ENCODE results near the gene RIC8B. TPM values are rescaled to one million over a fixed set of nuclear protein-coding genes. Genes with fewer than 3 reads are reported as not detected.
A peak's percentile ranks its signal among the peaks of the same experiment; 100 is the strongest.

The RIC8B gene
- total and polyA plus RNA-seq, 8 donors, result 14.5 to 28.0 (median 23.1) TPM

DNA sequence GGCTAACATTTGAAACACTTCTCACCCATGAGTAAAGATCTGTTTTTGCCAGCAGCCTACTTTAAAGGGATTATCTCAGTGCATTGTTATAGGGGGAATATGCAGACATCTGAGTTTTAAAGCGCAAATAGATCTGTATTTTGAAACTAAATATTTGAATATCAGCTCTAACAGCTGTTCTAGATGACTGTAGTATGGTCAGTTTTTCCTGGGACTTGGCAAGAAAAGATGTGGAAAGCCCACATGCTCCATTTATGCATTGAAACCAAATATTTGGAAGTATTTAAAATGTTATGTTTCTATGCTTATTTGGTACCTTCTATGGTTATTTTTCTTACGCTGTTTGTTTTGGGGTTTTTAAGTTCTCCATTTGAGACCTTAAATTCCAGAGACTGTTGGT lies 41.7 kb downstream of the RIC8B start:
- H3K27me3 ChIP-seq, result no peaks in the 10 kb centered on the region
- peaks cover 0 to 12% of the 10 kb centered on the region in 2 donors for H3K36me3 ChIP-seq
- TF ChIP-seq, protein P1, sequence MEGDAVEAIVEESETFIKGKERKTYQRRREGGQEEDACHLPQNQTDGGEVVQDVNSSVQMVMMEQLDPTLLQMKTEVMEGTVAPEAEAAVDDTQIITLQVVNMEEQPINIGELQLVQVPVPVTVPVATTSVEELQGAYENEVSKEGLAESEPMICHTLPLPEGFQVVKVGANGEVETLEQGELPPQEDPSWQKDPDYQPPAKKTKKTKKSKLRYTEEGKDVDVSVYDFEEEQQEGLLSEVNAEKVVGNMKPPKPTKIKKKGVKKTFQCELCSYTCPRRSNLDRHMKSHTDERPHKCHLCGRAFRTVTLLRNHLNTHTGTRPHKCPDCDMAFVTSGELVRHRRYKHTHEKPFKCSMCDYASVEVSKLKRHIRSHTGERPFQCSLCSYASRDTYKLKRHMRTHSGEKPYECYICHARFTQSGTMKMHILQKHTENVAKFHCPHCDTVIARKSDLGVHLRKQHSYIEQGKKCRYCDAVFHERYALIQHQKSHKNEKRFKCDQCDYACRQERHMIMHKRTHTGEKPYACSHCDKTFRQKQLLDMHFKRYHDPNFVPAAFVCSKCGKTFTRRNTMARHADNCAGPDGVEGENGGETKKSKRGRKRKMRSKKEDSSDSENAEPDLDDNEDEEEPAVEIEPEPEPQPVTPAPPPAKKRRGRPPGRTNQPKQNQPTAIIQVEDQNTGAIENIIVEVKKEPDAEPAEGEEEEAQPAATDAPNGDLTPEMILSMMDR (IDR thresholded peaks at IDR 0.05), result no peak
- no peaks in the 10 kb centered on the region for H3K4me1 ChIP-seq
- no peaks in the 10 kb centered on the region for H3K9me3 ChIP-seq
- intact Hi-C loops (cut with DNase I), result no loop called here
- peak in 2 of 4 donors; percentile 18 to 51 for DNase-seq
- H3K27ac ChIP-seq, result no peak overlapping the region
- no peak for ATAC-seq
- H3K4me3 ChIP-seq, result no peak overlapping the region

DNA sequence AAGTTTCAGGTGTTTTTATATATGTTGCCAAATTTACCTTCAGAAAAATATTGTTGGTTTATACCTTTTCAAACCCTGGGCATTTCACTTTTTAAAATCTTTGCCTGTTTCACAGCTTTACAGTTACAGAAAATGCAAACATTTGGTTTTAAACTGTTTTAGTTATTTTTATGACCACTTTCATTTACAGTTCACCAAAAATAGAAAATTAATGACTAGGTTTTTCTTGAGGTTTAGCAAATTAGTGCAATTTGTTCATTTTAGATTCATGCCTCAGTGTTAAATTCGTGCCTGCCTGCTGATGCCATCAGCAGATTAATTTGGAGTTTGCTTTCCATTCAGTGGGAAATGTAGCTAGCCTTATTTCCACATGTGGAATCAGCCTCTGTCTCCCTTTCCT lies 45.5 kb downstream of the RIC8B start:
- TF ChIP-seq, protein P1 (IDR thresholded peaks at IDR 0.05), result no peak
- H3K36me3 ChIP-seq, result peaks cover 0 to 11% of the 10 kb centered on the region in 2 donors
- ATAC-seq, result no peak
- no peaks in the 10 kb centered on the region for H3K9me3 ChIP-seq
- intact Hi-C loops (cut with DNase I), result no loop called here
- no peaks in the 10 kb centered on the region for H3K4me1 ChIP-seq
- DNase-seq, result no peak
- H3K27me3 ChIP-seq, result no peaks in the 10 kb centered on the region
- H3K4me3 ChIP-seq, result no peak overlapping the region
- H3K27ac ChIP-seq, result no peak overlapping the region

DNA sequence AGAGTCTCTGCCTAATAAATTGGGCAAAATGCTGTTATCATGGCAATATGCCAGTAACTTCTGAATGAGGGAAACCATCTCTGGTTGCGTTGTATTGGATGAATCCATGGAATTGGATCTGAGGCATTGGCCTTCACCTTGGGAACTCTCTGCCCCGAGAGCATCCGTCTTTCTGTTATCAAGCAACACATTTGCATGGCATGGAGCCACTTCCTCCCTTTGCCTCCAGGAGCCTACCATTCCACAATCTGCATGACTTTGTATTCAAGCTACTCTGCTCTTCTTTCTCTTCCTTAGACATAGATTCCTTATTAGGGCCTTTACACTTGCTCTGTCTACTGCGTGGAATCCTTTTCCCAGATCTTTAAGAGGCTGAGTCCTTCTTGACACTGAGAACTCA lies 57.2 kb downstream of the RIC8B start:
- no peaks in the 10 kb centered on the region for H3K4me1 ChIP-seq
- no peaks in the 10 kb centered on the region for H3K36me3 ChIP-seq
- no peak overlapping the region for H3K4me3 ChIP-seq
- TF ChIP-seq, protein P1 (IDR thresholded peaks at IDR 0.05), result no peak
- intact Hi-C loops (cut with DNase I), result no loop called here
- DNase-seq (no peak), ATAC-seq (no peak)
- H3K27me3 ChIP-seq, result no peaks in the 10 kb centered on the region
- no peaks in the 10 kb centered on the region for H3K9me3 ChIP-seq
- no peak overlapping the region for H3K27ac ChIP-seq

DNA sequence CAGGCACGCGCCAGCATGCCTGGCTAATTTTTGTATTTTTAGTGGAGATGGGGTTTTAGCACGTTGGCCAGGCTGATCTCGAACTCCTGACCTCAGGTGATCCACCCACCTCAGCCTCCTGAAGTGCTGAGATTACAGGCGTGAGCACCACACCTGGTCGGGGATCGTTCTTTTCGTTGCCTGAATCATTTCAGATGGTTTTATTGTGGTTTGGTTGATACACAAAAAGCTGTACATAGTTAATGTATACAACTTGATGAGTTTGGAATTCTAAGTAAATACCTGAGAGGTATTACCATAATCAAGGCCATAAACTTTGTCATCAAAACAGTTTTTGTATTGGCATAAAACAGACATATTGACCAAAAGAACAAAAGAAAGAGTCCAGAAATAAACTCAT lies 63.3 kb downstream of the RIC8B start:
- Histone ChIP-seq H3K4me3 (no peak overlapping the region), H3K9me3 (no peaks in the 10 kb centered on the region), H3K4me1 (peaks cover 16 to 17% of the 10 kb centered on the region in 2 donors), H3K27ac (no peak overlapping the region), H3K36me3 (peaks cover 0 to 3% of the 10 kb centered on the region in 2 donors), H3K27me3 (no peaks in the 10 kb centered on the region)
- TF ChIP-seq, protein P1 (IDR thresholded peaks at IDR 0.05), result no peak
- ATAC-seq (no peak), DNase-seq (no peak)
- intact Hi-C loops (cut with DNase I), result no loop called here

DNA sequence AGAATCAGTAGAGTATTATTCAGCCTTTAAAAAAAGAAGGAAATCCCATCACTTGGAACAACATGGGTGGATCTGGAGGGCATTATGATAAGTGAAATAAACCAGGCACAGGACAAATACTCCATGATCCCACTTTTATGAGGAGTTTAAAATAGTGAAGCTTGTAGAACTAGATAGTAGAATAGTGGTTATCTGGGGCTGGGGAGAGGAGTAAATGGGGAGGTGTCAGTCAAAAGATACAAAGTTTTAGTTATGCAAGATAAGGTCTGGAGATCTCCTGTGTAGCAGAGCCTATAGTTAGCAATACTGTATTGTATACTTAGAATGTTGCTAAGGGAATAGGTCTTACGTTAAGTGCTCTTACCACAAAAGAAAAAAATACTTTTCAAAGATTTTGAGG lies 64.9 kb downstream of the RIC8B start:
- peaks cover 0 to 14% of the 10 kb centered on the region in 2 donors for H3K36me3 ChIP-seq
- TF ChIP-seq, protein P1 (IDR thresholded peaks at IDR 0.05), result no peak
- peaks cover 16 to 17% of the 10 kb centered on the region in 2 donors for H3K4me1 ChIP-seq
- DNase-seq, result no peak
- peak; percentile 36 for ATAC-seq
- no peak overlapping the region for H3K4me3 ChIP-seq
- no peak overlapping the region for H3K27ac ChIP-seq
- H3K27me3 ChIP-seq, result no peaks in the 10 kb centered on the region
- H3K9me3 ChIP-seq, result no peaks in the 10 kb centered on the region
- intact Hi-C loops (cut with DNase I), result no loop called here
